Tibial artery (tissue), 4 donors: ENCODE results near the gene RUNX1.

Experiments
- DNase-seq, 2 donors: peaks; one replicate each; pipeline ENCODE4 v3.0.0-alpha.2; 2019
- H3K27ac ChIP-seq, 2 donors: fragments of 200-600 bp; sonication (generic) in 1 of 2; 1 replicate in 1 of 2; 2 replicates in 1 of 2; pipeline ENCODE4 v1.5.1; 2018 to 2019; ENCODE audit warnings: mild to moderate bottlenecking in 1 of 2
- H3K27me3 ChIP-seq, 2 donors: fragments of 200-600 bp; sonication (generic) in 1 of 2; one replicate each; pipeline versions ENCODE4 v1.5.1 to v1.6.0; 2016 to 2019
- H3K36me3 ChIP-seq, 3 donors: fragments of 200-600 bp; sonication (generic) in 2 of 3; one replicate each; pipeline ENCODE4 v1.5.1; 2016 to 2019; ENCODE audit warnings: mild to moderate bottlenecking in 2 of 3
- H3K4me1 ChIP-seq, 4 donors: fragments of 200-600 bp; sonication (generic) in 2 of 4; 1 replicate in 3 of 4; 2 replicates in 1 of 4; pipeline ENCODE4 v1.5.1; 2016 to 2019
- H3K4me3 ChIP-seq, 2 donors: fragments of 200-600 bp; sonication (generic) in 1 of 2; 1 replicate in 1 of 2; 2 replicates in 1 of 2; pipeline ENCODE4 v1.5.1; 2018 to 2019; ENCODE audit warnings: mild to moderate bottlenecking in 2 of 2
- H3K9me3 ChIP-seq, 3 donors: fragments of 200-600 bp; sonication (generic) in 1 of 3; one replicate each; pipeline ENCODE4 v1.5.1; 2016 to 2019
- intact Hi-C: fragments of 100-400 bp; cut with DNase I; formaldehyde crosslinking; loops from one replicate; pipeline ENCODE4 v1.15.0; 2023; ENCODE audit warnings: low total_unique reads
- TF ChIP-seq, protein P1 (sequence below), 2 experiments: fragments of 200-600 bp in 1 of 2; fragments of 450-650 bp in 1 of 2; IDR thresholded peaks; one replicate each; pipeline ENCODE4 v1.5.1; 2017 to 2019; ENCODE audit warnings: antibody characterized with exemption in 2 of 2, mild to moderate bottlenecking in 1 of 2, moderate library complexity in 1 of 2

Gene RUNX1

DNA sequence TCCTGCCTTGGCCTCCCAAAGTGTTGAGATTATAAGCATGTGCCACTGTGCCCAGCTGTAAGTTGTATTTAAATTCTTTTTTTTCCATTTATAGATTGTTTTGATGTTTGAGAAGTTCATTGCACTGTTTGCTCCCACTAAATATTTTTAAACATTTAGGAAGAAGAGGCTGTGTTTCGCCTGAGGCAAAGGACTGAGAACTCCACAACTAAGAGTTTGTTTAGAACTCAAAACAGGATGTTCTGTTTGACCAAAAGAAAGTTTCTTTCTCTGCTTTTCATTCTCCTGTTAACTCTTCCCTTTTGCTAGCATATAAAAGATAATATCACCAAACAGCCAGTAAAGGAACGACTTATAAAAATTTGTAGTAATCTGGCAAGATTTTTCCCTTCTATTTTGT, 87.0 kb downstream of the RUNX1 start:
- H3K27ac ChIP-seq, result no peak overlapping the region
- H3K9me3 ChIP-seq, result no peaks in the 10 kb centered on the region
- no peaks in the 10 kb centered on the region for H3K36me3 ChIP-seq
- no peak overlapping the region for H3K4me3 ChIP-seq
- peaks cover 0 to 3% of the 10 kb centered on the region in 2 donors for H3K27me3 ChIP-seq
- no peaks in the 10 kb centered on the region for H3K4me1 ChIP-seq
- TF ChIP-seq, protein P1, sequence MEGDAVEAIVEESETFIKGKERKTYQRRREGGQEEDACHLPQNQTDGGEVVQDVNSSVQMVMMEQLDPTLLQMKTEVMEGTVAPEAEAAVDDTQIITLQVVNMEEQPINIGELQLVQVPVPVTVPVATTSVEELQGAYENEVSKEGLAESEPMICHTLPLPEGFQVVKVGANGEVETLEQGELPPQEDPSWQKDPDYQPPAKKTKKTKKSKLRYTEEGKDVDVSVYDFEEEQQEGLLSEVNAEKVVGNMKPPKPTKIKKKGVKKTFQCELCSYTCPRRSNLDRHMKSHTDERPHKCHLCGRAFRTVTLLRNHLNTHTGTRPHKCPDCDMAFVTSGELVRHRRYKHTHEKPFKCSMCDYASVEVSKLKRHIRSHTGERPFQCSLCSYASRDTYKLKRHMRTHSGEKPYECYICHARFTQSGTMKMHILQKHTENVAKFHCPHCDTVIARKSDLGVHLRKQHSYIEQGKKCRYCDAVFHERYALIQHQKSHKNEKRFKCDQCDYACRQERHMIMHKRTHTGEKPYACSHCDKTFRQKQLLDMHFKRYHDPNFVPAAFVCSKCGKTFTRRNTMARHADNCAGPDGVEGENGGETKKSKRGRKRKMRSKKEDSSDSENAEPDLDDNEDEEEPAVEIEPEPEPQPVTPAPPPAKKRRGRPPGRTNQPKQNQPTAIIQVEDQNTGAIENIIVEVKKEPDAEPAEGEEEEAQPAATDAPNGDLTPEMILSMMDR (IDR thresholded peaks at IDR 0.05), result no peak
- intact Hi-C loops, result no loop called here
- DNase-seq, result no peak

DNA sequence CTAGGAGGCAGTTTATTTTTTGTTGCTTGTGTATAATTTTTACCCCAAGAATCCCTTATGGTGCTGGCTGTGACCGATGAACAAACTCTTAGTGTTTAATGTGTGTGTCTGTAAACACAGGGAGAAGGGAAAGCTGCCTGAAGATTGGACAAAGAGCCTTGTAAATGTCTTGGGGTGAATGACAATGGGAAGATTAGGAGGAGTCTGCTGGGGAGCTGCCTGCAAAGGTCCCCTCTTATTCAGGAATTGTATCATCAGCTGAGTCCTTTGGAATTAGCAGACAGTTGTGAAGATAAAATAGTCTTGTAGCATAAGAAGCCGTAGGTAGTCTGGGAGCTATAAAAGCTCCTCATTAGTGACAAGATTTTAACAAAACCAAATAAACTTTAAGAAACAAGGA, 88.4 kb downstream of the RUNX1 start:
- no peak overlapping the region for H3K27ac ChIP-seq

GRCh38 chr21:34959607-34960006, 89.5 kb downstream of the RUNX1 start:
- TF ChIP-seq, protein P1 (IDR thresholded peaks at IDR 0.05), result no peak
- no peaks in the 10 kb centered on the region for H3K9me3 ChIP-seq
- no peaks in the 10 kb centered on the region for H3K4me1 ChIP-seq
- no peak overlapping the region for H3K4me3 ChIP-seq
- intact Hi-C loops, result no loop called here
- H3K27me3 ChIP-seq, result peaks cover 0 to 3% of the 10 kb centered on the region in 2 donors
- no peak for DNase-seq
- H3K27ac ChIP-seq, result no peak overlapping the region
- no peaks in the 10 kb centered on the region for H3K36me3 ChIP-seq

More for the DNA sequence above, 88.4 kb downstream of the RUNX1 start:
- TF ChIP-seq, protein P1 (IDR thresholded peaks at IDR 0.05), result no peak
- H3K4me1 ChIP-seq, result no peaks in the 10 kb centered on the region
- peaks cover 0 to 3% of the 10 kb centered on the region in 2 donors for H3K27me3 ChIP-seq
- no peak for DNase-seq
- intact Hi-C loops, result no loop called here
- H3K4me3 ChIP-seq, result no peak overlapping the region
- H3K9me3 ChIP-seq, result no peaks in the 10 kb centered on the region
- H3K36me3 ChIP-seq, result no peaks in the 10 kb centered on the region

GRCh38 chr21:34958040-34958439, 91.1 kb downstream of the RUNX1 start:
- TF ChIP-seq, protein P1 (IDR thresholded peaks at IDR 0.05), result no peak
- intact Hi-C loops, result no loop called here
- H3K27me3 ChIP-seq, result no peaks in the 10 kb centered on the region

GRCh38 chr21:34956416-34957316, 92.4 kb downstream of the RUNX1 start:
- Histone ChIP-seq H3K4me3 (no peak overlapping the region), H3K27ac (no peak overlapping the region), H3K27me3 (no peaks in the 10 kb centered on the region), H3K9me3 (no peaks in the 10 kb centered on the region), H3K36me3 (no peaks in the 10 kb centered on the region), H3K4me1 (no peaks in the 10 kb centered on the region)
- TF ChIP-seq, protein P1 (IDR thresholded peaks at IDR 0.05), result no peak
- DNase-seq, result no peak
- intact Hi-C loops, result no loop called here

More at GRCh38 chr21:34958040-34958439, 91.1 kb downstream of the RUNX1 start:
- no peak for DNase-seq
- no peaks in the 10 kb centered on the region for H3K4me1 ChIP-seq
- no peaks in the 10 kb centered on the region for H3K9me3 ChIP-seq
- no peak overlapping the region for H3K27ac ChIP-seq
- no peaks in the 10 kb centered on the region for H3K36me3 ChIP-seq
- no peak overlapping the region for H3K4me3 ChIP-seq
